Heart left ventricle (tissue), 13 donors: ENCODE measurements around the gene KCNH5.

ENCODE experiments used
- CTCF ChIP-seq, 12 donors: fragments of 200-600 bp; sonication (generic) in 4 of 12; IDR thresholded peaks; one replicate each; pipeline versions ENCODE4 v1.5.0 to v1.8.0; 2018 to 2022; ENCODE audit warnings: antibody characterized with exemption in 12 of 12, mild to moderate bottlenecking in 5 of 12
- POLR2A ChIP-seq, 2 donors: fragments of 450-650 bp; IDR thresholded peaks; one replicate each; pipeline ENCODE4 v1.6.1; 2017; ENCODE audit warnings: antibody characterized with exemption in 2 of 2, mild to moderate bottlenecking in 2 of 2, moderate library complexity in 2 of 2
- donor health status: ischemic (EF 13 %, LVEDD 7.1; RV severe dilation, severe dysfunction).
- donor health status: DM: no; HTN: yes; CAD: no.
- donor health status: DM: no; HTN: no; CAD: no.
- donor health status: ischemic (EF 25% LVEDD 6.9; RV normal size, moderate dysfunction).
- donor health status: ischemic (EF 25% LVEDD 5.7; RV mildly dilated, moderate dysfunction).
- donor health status: ischemic (EF 35%, LVEDD 5.7; RV mildly dilated, moderate dysfunction).
- donor health status: nonischemic (EF 11% LVEDD 7.7; RV severe dilation, severe dysfunction).
- donor health status: DM: yes; HTN: yes; CAD: no.
- donor health status: PGD.
- donor health status: ischemic (EF 29% LVEDD 5.4; RV normal size, mild dysfunction).
- donor health status: nonischemic (EF 23%, LVEDD 6.1; RV moderate dilation, normal function).

- no peak for TF ChIP-seq CTCF (IDR thresholded peaks at IDR 0.05)
- no peak for TF ChIP-seq POLR2A (IDR thresholded peaks at IDR 0.05)
Observed at GRCh38 chr14:62689733-62690132, 355.5 kb downstream of the KCNH5 start.
